ENCODE measurements around the gene ANKMY2.
"Not testable (repeated sequence)": the region's sequence is repeated elsewhere in the genome, so short reads cannot be mapped to it uniquely, and the experiment has no call there.

ANKMY2 gene

DNA sequence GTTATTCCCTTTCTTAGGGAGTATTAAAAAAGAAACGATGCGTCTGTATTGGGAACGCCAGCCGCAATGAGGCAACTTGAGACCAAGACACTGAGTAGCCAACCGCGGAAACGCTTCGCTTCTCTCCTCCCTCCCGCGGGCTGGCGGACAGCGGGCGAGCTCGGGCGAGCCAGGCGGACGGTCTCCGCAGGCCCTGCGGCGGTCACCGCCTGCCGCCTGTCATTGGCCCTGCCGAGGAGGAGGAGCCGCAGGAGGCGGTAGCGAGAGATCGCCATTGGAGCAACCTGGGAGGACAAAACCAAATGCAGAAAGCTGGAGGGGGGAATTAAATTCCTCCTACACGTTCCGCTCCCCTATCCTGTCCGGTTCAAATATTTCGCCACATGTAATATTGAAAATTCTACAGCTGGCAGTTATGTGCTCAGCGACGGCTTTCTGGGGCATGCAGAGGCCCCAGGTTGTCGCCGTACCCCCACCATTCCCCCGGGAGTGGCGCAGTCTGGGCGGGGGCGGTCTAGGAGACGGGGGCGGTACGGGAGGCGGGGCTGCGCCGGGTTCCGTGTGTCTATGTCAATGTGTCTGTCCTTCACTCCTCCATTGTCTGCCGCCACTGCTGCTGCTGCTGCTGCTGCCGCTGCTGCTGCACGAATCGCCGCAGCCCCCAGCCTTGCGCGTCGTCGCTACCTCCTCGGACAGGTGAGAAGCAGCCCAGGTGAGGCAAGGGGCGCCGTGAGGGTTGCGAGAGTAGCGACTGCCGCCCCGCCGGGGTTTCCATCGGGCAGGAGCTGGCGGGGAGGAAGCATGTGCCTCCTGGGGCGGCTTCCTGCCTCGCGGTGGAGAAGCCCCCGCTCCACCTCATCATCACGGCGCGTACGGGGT is at the start of gene ANKMY2, which contains the start of gene BZW2:
Gene ANKMY2 (minus strand): TSS at position 162 of the 879 bp plus-strand sequence. CDS start 181 bp downstream, outside the sequence.
Gene BZW2 (plus strand): TSS at position 589 of the 879 bp plus-strand sequence. CDS start 19,263 bp downstream, outside the sequence.
- DNase-seq, result peak; percentile 88

DNA sequence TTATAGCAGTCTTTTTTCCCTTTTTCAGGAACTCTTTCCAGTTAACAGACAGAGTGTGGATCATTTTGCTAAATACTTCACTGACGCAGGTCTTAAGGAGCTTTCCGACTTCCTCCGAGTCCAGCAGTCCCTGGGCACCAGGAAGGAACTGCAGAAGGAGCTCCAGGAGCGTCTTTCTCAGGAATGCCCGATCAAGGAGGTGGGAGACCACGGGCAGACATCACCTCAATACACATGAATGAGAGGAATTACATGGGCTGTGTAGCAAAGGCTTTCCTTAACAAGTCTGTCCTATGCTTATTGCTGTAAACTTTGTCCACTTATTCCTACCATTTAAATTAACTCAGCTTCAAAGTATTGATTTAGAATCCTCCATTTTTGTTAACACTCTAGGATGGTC is 49.3 kb upstream of the ANKMY2 start:
- no peak for DNase-seq

DNA sequence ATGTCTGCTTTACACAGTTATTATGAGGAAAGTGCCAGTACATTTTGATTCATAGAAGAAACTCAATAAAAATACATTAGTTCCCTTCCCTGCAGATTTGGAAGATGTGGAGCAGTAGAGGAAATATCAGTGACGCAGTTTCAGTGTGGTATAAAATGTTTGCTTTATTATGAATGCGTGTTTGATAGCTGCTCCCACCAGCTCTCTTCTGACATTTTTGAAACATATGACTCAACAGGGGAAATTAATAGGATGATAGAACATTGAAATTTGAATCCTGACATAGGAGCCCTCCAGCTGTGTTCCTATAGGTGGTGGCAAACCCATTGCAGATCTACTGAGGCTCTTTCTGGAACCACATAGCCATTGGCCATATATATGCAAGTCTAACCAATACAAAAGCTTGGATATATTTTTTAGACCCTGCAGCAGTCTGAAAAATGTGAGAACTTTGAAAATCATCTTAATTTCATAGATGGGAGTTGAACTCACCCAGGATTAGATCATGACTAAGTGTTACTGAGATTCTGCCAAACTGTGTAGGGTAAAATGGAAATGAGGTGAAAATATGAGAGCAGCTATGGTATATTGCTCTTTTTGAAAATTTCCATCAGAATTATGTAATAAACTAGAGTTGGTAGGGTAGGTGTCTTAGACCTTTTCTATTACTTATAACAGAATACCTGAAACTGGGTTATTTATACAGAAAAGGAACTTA is 48.2 kb upstream of the ANKMY2 start:
- no peak for DNase-seq

DNA sequence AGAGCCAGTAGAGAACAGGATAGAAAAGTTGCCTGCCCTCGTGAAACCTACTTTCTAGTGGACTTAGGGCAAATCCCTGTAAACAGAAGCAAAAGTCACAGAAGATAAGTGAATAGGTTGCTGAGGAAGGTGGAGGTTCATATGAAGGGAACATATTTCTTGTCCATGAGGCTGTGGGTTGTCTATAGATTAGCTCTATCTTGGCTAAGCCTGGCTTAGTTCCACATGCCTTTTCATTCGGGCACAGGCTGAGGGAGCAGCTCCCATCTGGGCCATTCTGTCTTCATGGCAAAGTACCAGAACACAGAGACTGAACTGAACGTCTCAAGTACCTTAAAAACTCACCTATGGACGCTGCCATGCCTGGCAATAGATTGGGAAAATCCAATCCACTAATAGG is 45.7 kb upstream of the ANKMY2 start:
- no peak for DNase-seq

DNA sequence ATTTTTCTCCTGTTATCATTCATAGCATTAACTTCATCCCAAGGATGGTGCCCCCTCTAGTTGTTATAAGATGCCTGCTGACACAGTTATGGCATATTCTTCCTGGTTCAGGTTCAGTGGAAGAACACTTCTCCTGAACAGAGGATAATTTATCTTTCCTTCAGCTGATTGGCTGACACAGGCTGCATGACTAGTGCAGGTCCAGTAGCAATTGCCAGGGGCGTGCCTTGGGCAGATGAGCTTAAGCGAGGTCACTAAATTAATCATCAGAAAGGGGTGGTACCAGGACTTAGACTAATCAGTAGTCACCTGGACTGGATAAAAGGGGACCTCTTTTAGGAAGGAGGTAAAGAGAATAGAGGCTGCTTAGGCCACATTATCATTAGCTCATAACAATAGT is 42.7 kb upstream of the ANKMY2 start:
- no peak for DNase-seq

DNA sequence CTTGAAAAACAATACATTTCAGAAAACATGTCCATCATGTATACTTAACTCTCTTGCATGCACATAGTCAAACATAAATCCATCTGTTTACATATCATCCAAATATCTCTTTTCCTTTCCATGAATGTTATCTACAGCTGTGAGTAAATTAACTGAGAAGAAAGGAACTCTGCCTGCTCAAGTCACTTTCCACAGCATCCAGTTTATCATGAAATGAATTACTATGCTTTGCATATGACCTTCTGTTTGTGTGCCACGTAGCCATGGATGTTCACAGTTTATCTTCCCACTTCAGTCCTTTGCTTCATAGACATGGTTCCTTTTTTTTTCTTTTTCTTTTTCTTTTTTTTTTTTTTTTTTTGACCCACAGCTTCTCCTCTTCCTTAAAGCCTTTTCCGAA is 40.0 kb upstream of the ANKMY2 start:
- DNase-seq, result no peak

DNA sequence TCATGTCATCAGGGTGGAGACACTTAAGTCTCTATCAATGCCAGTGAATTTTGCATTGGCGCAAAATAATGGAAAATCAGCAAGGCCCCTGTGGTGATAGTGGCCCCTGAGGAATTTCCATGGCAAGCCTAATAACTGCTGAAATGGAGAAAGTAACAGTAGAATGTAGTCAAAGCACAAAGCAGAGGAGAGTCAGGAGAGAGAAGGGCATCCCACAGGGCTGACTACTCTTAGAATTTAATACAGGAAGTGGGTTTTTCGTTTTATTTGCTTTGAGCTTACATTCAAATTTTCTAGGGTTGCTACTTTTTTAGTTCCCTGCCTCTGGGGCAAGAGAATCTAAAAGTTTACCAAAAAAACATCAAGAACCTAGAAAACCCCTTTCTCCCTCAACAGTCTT is 39.4 kb upstream of the ANKMY2 start:
- DNase-seq, result no peak

DNA sequence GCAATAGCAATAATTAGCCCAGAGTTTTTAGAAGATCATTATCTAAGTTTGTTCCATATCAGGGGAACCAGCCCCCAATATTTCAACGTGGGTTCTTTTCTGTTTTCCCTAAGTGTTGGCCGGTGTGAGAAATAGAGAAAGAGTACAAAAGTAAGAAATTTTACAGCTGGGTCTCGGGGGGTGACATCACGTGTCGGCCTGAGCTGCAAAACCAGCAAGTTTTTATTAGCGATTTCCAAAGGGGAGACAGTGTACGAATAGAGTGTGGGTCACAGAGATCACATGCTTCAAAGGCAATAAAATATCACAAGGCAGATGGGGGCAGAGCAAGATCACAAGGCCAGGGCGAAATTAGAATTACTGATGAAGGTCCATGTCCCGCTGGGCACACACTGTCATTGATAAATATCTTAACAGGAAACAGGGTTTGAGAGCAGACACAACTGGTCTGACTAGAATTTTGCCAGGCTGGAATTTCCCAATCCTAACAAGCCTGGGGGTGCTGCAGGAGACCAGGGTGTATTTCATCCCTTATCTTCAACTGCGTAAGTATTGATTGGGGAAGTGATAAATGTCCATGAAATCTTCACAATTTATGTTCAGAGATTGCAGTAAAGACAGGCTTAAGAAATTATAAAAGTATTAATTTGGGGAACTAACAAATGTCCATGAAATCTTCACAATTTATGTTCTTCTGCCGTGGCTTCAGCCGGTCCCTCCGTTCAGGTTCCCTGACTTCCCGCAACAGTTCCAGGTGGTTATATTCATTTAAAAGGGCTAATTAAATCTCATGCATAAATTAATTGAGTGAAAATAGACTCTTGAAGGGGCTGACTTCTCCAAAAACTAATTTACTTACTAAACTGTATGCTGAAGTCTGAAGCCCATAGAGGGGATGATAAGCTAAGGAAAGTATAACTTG is 33.4 kb upstream of the ANKMY2 start:
- not testable (repeated sequence) for DNase-seq

DNA sequence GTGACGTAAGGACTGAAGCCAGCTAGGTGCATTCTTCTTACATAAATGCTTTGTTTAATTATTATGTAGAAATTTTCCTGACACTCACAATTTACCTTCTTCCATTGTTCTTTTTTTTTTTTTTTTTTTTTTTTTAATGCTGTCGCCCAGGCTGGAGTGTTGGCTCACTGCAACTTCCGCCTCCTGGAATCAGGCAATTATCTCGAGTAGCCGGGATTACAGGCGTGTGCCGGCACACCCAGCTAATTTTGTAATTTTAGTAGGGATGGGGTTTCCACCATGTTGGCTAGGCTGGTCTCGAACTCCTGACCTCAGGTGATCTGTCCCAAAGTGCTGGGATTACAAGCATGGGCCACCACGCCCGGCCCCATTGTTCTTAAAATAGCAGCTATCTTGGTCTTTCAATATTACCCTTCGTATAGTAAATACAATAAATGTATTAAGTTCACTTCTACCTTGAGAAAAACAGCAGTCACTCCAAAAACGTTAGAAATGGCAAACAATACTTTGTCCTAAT is 32.5 kb upstream of the ANKMY2 start:
- DNase-seq, result no peak

DNA sequence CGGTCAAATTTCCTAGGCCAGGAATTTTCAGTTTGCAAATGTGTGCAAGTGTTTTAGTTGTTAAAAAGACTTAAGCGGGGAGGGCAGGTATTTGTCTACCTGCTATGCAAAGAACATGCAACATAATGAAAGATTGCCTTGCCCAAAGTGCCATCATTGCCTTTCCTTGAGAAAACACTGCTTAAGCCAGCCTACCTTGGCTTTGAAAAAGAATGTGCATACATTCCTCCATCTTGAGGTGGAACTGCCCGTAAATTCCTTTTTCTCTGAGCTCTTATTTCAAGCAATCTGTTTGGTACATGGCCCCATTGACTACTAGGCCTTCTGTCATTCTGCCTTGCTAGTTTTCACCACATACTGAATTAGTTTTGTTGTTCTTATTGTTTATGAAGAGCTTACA is 29.7 kb upstream of the ANKMY2 start:
- no peak for DNase-seq

DNA sequence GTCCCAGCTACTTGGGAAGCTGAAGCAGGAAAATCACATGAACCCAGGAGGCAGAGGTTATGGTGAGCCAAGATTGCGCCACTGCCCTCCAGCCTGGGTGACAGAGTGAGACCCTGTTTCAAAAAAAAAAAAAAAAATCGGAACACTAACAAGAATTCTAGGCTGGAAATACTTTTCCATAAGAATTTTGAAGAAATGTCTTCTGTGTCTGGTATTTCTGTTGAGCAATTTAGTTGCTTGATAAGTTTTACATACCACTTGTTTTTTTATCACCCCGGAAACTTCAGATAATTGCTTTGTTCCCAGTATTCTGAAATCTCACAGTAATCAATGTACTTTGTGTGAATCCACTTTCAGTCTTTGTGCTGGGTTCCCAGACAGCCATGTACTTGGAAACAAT is 26.3 kb upstream of the ANKMY2 start:
- no peak for DNase-seq

DNA sequence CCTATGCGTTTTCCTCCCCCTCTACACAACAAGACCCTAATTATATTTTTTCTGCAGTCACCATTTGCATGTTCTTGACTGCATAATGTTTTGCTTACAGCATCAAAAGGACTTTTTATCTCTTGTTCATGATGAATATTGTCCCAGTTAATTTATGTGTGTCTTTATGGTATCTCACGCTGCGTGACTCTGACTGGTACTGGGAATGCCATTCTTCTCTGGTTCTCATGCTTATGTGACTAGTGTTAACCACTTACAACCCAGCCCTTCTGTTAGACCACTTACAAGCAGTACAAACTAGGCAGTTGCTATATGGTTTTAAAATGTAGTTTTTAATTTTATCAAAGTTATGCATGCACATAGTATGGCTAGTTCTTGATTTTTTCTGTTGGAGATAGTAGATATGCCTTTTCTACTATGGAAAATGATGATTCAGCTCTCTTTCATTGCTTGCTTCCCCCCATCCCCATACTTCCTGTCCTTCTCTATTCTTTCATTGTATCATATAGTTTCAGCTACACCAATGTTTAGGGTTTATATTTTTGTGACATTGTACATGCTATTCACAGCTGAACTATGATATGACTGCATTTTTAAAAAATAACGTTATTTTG is 25.3 kb upstream of the ANKMY2 start:
- no peak for DNase-seq

DNA sequence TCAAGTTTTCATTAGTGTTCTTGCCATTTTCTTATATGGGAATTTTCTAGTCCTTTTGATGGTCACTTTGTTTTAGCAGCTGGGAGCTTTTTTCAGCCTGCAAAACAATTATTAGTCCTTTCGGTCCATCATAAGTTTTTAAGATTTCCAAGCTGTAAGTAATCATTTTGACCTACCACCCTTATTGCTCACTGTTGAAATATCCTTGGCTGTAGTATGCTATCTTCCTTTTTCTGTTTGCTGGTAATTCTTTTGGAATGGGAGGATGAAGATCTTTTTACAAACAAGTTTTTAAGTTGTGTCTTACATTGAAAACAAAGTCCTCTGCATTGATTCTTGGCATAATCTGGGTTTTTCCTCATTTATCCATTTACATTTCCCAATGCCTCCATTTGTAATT is 24.5 kb upstream of the ANKMY2 start:
- DNase-seq, result no peak

DNA sequence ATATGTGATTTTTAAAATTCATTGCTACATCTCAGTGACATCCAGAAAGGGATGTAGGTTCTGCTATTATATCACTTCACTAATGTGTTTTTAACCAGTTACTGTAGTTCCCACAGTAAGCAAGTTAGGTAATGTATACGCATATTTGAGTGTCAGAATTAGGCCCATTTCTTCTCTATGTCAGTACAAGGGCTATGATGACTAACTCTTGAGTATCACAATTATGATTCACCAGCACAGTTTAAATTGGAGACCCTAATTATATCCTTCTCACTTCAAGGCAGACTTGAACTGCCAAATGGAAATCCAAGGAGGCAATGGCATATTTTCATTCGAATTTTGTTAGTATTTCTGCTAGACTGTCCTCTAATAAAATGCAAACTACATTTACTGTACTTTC is 24.0 kb upstream of the ANKMY2 start:
- no peak for DNase-seq

DNA sequence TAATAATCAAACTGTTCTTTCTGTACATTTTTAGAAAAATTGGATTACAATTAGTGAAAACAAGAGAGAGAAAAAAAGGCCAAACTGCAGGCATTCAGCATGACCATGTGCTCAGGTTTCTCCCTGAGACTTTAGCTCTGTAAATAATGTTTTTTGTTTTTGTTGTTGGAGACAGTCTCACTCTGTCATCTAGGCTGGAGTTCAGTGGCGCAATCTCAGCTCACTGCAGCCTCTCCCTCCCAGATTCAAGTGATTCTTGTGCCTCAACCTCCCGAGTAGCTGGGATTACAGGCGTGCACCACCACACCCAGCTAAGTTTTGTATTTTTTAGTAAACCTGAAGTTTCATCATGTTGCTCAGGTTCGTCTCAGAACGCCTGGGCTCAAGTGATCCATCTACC is 23.4 kb upstream of the ANKMY2 start:
- DNase-seq, result no peak

DNA sequence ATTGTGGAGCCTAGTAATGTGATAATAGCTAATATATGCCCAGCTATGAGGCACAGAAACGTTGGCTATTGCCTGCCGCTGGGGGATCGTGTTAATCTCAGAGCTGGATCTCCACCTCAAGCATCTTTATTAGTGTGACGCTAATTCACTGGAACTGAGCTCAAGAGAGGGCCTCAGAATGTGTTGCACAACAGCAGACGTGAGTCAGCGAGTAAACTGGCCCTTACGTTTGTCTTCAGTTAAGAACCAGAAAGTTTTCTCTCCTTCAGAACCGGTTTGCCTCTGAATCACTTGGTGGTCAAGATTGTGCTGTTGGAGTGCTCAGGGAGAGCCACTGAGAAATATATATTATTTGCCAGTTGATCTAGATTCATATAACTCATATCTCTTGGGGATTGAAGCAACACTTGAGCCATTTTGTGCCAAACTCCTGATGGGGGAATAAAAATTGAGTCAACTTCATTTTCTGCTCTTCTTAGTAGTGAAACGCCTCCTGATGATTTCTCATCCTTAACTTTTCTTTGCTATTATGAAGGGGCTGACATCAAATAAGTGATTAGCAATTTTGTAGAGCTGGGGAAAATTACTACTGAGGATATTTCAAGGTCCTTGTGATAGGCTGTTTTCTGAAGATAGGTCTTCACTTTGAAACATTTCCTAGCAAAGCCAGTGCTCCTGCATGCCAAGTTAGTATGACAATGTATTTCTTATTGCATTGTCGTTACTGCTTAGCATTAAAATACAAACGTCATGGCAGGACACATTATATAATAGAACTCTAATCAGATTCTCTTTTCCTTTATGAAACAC is 22.7 kb upstream of the ANKMY2 start:
- no peak for DNase-seq

DNA sequence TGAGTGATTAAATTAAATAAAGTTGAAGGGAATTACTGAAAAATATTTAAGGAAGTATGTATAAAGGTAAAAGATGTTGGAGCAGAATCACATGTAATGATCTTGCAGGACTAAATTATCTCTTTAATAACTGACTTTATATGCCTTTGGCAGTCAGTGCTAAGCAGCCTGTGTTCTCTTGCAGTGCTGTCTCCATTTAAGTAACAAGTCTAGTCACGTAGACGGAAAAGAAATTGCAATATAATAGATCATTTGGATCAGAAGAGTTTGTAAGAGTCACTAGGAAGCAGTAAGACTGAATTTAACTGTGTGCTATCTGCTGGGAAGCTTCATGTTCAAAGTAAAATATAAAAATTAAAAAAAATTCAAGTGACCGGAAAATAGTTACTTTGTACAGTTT is 21.8 kb upstream of the ANKMY2 start:
- DNase-seq, result no peak

DNA sequence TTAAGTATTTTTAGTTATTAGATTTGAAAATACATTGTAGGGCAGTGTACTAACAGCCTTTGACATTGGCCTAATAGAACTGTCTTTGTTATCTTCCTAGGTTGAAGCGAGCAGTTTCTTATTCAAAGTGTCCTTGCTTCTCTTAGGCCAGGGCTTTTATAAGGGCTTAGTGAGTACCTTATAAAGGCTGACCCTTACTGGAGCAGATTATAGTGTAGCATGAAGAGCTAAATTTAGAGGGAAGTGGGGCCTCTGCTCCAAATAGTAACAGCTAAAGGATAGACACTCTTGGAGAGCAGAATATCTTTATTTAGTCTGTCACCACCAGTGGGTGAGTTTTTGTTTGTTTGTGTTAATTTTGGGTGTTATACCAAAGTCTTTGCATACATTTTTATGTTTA is 16.4 kb upstream of the ANKMY2 start:
- DNase-seq, result no peak

DNA sequence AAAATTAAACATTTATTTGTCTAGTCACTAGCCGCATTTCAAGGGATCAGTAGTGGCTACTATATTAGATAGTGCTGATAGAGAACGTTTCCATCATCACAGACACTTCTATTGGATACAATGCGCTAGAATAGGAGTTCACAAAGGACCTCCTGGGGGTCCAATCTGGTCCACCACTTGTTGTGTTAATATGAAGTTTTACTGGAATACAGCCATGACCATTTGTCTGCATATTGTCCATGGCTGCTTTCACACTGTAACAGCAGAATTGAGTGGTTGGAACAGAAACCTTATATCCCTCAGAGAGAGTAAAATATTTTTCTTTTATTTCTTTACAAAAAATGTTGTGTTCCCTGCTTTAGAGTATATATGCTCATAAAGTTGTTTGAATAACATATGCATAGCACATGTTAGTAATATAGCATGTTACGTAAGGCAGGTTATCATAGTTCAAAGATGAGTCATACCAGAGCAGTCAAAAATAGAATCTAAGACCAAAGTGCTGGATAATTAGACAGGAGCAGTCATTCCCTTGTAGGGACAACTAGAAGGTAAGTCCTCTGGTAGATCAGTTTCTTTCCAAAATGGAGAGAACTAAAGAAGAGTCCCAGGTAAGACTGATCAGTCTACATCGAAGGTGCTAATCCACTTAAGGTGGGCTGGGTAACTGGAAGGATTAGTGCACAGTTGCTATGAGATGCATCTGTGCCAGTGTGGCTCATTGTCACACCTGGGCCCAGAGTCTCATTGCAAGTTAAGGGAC is 15.3 kb upstream of the ANKMY2 start:
- DNase-seq, result no peak

DNA sequence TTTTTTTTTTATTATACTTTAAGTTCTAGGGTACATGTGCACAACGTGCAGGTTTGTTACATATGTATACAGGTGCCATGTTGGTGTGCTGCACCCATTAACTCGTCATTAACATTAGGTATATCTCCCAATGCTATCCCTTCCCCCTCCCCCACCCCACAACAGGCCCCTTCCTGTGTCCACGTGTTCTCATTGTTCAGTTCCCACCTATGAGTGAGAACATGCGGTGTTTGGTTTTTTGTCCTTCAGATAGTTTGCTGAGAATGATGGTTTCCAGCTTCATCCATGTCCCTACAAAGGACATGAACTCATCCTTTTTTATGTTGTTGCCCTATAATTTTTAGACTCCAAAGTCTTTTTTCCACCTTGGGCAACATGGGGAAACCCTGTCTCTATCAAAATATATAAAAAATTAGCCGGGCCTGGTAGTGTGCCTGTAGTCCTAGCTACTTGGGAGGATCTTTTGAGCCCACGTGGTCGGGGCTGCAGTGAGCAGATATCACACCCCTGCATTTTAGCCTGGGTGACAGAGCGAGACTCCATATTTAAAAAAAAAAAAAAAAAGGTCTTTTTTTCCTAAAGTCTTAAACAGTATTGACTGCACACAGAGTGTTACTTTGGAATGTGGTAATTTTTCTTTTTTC is 14.4 kb upstream of the ANKMY2 start:
- DNase-seq, result not testable (repeated sequence)

Data from NCI-H510A treated with DMSO at 0.1 percent for 48 hours (cell line).